ENCODE data around the gene ARHGEF4. TPM values are rescaled to one million over a fixed set of nuclear protein-coding genes. Genes with fewer than 3 reads are reported as not detected.

ARHGEF4 gene
- total and polyA plus RNA-seq, 2 experiments from 2014 or later, result 4.6 to 16.6 TPM

- TF ChIP-seq, protein P1, sequence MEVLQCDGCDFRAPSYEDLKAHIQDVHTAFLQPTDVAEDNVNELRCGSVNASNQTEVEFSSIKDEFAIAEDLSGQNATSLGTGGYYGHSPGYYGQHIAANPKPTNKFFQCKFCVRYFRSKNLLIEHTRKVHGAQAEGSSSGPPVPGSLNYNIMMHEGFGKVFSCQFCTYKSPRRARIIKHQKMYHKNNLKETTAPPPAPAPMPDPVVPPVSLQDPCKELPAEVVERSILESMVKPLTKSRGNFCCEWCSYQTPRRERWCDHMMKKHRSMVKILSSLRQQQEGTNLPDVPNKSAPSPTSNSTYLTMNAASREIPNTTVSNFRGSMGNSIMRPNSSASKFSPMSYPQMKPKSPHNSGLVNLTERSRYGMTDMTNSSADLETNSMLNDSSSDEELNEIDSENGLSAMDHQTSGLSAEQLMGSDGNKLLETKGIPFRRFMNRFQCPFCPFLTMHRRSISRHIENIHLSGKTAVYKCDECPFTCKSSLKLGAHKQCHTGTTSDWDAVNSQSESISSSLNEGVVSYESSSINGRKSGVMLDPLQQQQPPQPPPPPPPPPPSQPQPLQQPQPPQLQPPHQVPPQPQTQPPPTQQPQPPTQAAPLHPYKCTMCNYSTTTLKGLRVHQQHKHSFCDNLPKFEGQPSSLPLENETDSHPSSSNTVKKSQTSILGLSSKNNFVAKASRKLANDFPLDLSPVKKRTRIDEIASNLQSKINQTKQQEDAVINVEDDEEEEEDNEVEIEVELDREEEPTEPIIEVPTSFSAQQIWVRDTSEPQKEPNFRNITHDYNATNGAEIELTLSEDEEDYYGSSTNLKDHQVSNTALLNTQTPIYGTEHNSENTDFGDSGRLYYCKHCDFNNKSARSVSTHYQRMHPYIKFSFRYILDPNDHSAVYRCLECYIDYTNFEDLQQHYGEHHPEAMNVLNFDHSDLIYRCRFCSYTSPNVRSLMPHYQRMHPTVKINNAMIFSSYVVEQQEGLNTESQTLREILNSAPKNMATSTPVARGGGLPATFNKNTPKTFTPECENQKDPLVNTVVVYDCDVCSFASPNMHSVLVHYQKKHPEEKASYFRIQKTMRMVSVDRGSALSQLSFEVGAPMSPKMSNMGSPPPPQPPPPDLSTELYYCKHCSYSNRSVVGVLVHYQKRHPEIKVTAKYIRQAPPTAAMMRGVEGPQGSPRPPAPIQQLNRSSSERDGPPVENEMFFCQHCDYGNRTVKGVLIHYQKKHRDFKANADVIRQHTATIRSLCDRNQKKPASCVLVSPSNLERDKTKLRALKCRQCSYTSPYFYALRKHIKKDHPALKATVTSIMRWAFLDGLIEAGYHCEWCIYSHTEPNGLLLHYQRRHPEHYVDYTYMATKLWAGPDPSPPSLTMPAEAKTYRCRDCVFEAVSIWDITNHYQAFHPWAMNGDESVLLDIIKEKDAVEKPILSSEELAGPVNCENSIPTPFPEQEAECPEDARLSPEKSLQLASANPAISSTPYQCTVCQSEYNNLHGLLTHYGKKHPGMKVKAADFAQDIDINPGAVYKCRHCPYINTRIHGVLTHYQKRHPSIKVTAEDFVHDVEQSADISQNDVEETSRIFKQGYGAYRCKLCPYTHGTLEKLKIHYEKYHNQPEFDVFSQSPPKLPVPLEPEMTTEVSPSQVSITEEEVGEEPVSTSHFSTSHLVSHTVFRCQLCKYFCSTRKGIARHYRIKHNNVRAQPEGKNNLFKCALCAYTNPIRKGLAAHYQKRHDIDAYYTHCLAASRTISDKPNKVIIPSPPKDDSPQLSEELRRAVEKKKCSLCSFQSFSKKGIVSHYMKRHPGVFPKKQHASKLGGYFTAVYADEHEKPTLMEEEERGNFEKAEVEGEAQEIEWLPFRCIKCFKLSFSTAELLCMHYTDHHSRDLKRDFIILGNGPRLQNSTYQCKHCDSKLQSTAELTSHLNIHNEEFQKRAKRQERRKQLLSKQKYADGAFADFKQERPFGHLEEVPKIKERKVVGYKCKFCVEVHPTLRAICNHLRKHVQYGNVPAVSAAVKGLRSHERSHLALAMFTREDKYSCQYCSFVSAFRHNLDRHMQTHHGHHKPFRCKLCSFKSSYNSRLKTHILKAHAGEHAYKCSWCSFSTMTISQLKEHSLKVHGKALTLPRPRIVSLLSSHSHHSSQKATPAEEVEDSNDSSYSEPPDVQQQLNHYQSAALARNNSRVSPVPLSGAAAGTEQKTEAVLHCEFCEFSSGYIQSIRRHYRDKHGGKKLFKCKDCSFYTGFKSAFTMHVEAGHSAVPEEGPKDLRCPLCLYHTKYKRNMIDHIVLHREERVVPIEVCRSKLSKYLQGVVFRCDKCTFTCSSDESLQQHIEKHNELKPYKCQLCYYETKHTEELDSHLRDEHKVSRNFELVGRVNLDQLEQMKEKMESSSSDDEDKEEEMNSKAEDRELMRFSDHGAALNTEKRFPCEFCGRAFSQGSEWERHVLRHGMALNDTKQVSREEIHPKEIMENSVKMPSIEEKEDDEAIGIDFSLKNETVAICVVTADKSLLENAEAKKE (CRISPR knock-in tag; IDR thresholded peaks at IDR 0.05), result no peak
- TF ChIP-seq EZH2 (IDR thresholded peaks at IDR 0.05; ENCODE audit: low read depth, unreplicated experiment) (no peak), STAT1 (IDR thresholded peaks at IDR 0.05; ENCODE audit: unreplicated experiment) (no peak), REST (IDR thresholded peaks at IDR 0.05; ENCODE audit: unreplicated experiment) (no peak), ZNF114 (CRISPR knock-in tag; IDR thresholded peaks at IDR 0.05) (no peak)
- TF ChIP-seq, protein P2, sequence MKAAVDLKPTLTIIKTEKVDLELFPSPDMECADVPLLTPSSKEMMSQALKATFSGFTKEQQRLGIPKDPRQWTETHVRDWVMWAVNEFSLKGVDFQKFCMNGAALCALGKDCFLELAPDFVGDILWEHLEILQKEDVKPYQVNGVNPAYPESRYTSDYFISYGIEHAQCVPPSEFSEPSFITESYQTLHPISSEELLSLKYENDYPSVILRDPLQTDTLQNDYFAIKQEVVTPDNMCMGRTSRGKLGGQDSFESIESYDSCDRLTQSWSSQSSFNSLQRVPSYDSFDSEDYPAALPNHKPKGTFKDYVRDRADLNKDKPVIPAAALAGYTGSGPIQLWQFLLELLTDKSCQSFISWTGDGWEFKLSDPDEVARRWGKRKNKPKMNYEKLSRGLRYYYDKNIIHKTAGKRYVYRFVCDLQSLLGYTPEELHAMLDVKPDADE (IDR thresholded peaks at IDR 0.05), result no peak
These were observed 200.9 kb downstream of the ARHGEF4 start (continued) for GRCh38 chr2:131037398-131038257.

All from GM23338 (cell line).